Measurements from ENCODE around the gene ADK. TPM values are rescaled to one million over a fixed set of nuclear protein-coding genes. Genes with fewer than 3 reads are reported as not detected.

ADK gene
- total RNA-seq, 1 experiment from 2014 or later = 159 TPM

DNA sequence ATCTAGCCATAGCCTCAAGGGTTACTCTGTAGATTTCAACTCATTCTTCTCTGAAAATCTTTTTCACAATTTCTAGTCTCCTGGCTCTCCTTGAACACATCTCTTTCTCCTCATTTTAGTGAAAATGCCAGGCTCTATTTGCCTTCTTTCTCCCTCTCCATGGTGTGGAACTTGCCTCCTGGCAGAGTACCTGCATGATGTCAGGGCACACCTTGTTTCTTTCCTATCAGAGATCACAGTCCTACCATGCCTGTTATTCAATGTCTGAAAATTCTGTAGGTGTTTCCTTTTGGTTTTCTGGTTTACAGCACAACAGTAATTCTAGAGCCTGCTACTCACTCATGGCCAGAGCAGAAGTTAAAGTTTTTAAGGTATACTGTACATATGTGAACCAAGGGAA, 237.8 kb downstream of the ADK start:
- H3K9me3 ChIP-seq (ENCODE audit: insufficient read depth, low read depth) = no peaks in the 10 kb centered on the region

GRCh38 chr10:74391786-74392185, 240.8 kb downstream of the ADK start:
- no peaks in the 10 kb centered on the region for H3K9me2 ChIP-seq (ENCODE audit: insufficient read depth)
- ChIA-PET POLR2A (ENCODE audit: unreplicated experiment) (no interaction called here), CTCF (no interaction called here)
- intact Hi-C loops (cut with micrococcal nuclease; ENCODE audit: unreplicated experiment) = no loop called here
- no peak overlapping the region for H2AFZ ChIP-seq
- no peak overlapping the region for H3K4me3 ChIP-seq
- no peaks in the 10 kb centered on the region for H3K79me2 ChIP-seq (ENCODE audit: low read depth)
- H4K20me1 ChIP-seq (ENCODE audit: insufficient read depth) = 0 out of 2 replicates have a peak, but pooled peaks cover 6% of the 10 kb centered on the region
- no peaks in the 10 kb centered on the region for H3K36me3 ChIP-seq (ENCODE audit: low read depth)
- DNase-seq = no peak
- no peaks in the 10 kb centered on the region for H3K4me1 ChIP-seq (replicated peaks; ENCODE audit: insufficient read depth)
- H3K4me2 ChIP-seq = no peak overlapping the region
- no peaks in the 10 kb centered on the region for H3K9me3 ChIP-seq (ENCODE audit: insufficient read depth, low read depth)
- no peak overlapping the region for H3K27ac ChIP-seq
- BruUV-seq (replicated peaks) = no TSS peak
- H3F3A ChIP-seq (ENCODE audit: insufficient read depth, low read depth) = peaks cover 16% of the 10 kb centered on the region; the same call in 1 of the 2 replicates
- no peaks in the 10 kb centered on the region for H3K27me3 ChIP-seq (ENCODE audit: insufficient read depth, low read depth)
- TF ChIP-seq EZH2 (IDR thresholded peaks at IDR 0.05; ENCODE audit: low read depth) = no peak
- TF ChIP-seq, protein P1, sequence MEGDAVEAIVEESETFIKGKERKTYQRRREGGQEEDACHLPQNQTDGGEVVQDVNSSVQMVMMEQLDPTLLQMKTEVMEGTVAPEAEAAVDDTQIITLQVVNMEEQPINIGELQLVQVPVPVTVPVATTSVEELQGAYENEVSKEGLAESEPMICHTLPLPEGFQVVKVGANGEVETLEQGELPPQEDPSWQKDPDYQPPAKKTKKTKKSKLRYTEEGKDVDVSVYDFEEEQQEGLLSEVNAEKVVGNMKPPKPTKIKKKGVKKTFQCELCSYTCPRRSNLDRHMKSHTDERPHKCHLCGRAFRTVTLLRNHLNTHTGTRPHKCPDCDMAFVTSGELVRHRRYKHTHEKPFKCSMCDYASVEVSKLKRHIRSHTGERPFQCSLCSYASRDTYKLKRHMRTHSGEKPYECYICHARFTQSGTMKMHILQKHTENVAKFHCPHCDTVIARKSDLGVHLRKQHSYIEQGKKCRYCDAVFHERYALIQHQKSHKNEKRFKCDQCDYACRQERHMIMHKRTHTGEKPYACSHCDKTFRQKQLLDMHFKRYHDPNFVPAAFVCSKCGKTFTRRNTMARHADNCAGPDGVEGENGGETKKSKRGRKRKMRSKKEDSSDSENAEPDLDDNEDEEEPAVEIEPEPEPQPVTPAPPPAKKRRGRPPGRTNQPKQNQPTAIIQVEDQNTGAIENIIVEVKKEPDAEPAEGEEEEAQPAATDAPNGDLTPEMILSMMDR (conservative IDR thresholded peaks at IDR 0.05) = no peak

More for the DNA sequence above, 237.8 kb downstream of the ADK start:
- Histone ChIP-seq H3K4me1 (replicated peaks; ENCODE audit: insufficient read depth) (no peaks in the 10 kb centered on the region), H3K27ac (no peak overlapping the region), H3K79me2 (ENCODE audit: low read depth) (no peaks in the 10 kb centered on the region), H2AFZ (no peak overlapping the region), H3K4me2 (no peak overlapping the region), H4K20me1 (ENCODE audit: insufficient read depth) (peaks cover 3% of the 10 kb centered on the region; the same call in 1 of the 2 replicates), H3K9me2 (ENCODE audit: insufficient read depth) (no peaks in the 10 kb centered on the region), H3K27me3 (ENCODE audit: insufficient read depth, low read depth) (no peaks in the 10 kb centered on the region), H3K36me3 (ENCODE audit: low read depth) (no peaks in the 10 kb centered on the region), H3K4me3 (no peak overlapping the region), H3F3A (ENCODE audit: insufficient read depth, low read depth) (peaks cover 15% of the 10 kb centered on the region; the same call in 1 of the 2 replicates)
- intact Hi-C loops (cut with micrococcal nuclease; ENCODE audit: unreplicated experiment) = no loop called here
- no TSS peak for BruUV-seq (replicated peaks)
- DNase-seq = no peak
- TF ChIP-seq, protein P1 (conservative IDR thresholded peaks at IDR 0.05) = no peak
- no peak for TF ChIP-seq EZH2 (IDR thresholded peaks at IDR 0.05; ENCODE audit: low read depth)
- CTCF ChIA-PET = no interaction called here
- POLR2A ChIA-PET (ENCODE audit: unreplicated experiment) = no interaction called here

GRCh38 chr10:74394416-74394969, 243.5 kb downstream of the ADK start:
- Histone ChIP-seq H3K4me3 (no peak overlapping the region), H3K4me2 (no peak overlapping the region), H3K27ac (no peak overlapping the region), H3K79me2 (ENCODE audit: low read depth) (no peaks in the 10 kb centered on the region), H4K20me1 (ENCODE audit: insufficient read depth) (0 out of 2 replicates have a peak, but pooled peaks cover 2% of the 10 kb centered on the region), H3K9me2 (ENCODE audit: insufficient read depth) (no peaks in the 10 kb centered on the region), H3K4me1 (replicated peaks; ENCODE audit: insufficient read depth) (no peaks in the 10 kb centered on the region), H3K36me3 (ENCODE audit: low read depth) (no peaks in the 10 kb centered on the region), H3K9me3 (ENCODE audit: insufficient read depth, low read depth) (no peaks in the 10 kb centered on the region), H3F3A (ENCODE audit: insufficient read depth, low read depth) (peaks cover 21% of the 10 kb centered on the region; the same call in 1 of the 2 replicates), H2AFZ (no peak overlapping the region), H3K27me3 (ENCODE audit: insufficient read depth, low read depth) (no peaks in the 10 kb centered on the region)
- no peak for DNase-seq
- ChIA-PET CTCF (no interaction called here), POLR2A (ENCODE audit: unreplicated experiment) (no interaction called here)
- intact Hi-C loops (cut with micrococcal nuclease; ENCODE audit: unreplicated experiment) = no loop called here
- TF ChIP-seq, protein P1 (conservative IDR thresholded peaks at IDR 0.05) = no peak
- no peak for TF ChIP-seq EZH2 (IDR thresholded peaks at IDR 0.05; ENCODE audit: low read depth)
- no TSS peak for BruUV-seq (replicated peaks)
